ENCODE measurements around the gene RNASE8.
A peak's percentile ranks its signal among the peaks of the same experiment; 100 is the strongest.
"Not testable (repeated sequence)": the region's sequence is repeated elsewhere in the genome, so short reads cannot be mapped to it uniquely, and the experiment has no call there.

RNASE8 gene

DNA sequence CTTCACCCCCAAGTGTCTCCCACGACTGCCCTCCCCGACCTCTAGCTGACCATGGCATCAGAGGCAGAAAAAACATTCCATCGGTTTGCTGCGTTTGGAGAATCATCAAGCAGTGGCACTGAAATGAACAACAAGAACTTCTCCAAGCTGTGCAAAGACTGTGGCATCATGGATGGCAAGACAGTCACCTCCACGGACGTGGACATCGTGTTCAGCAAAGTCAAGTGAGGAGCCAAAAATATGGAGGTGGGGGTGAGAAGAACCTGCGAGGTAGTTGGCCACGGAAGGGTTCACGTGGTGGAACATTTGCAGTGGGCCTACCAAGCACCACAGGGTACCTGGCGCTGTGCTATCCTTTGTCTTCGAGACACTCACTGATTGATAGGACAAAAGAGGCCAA lies 27.1 kb upstream of the RNASE8 start:
- DNase-seq: no peak

DNA sequence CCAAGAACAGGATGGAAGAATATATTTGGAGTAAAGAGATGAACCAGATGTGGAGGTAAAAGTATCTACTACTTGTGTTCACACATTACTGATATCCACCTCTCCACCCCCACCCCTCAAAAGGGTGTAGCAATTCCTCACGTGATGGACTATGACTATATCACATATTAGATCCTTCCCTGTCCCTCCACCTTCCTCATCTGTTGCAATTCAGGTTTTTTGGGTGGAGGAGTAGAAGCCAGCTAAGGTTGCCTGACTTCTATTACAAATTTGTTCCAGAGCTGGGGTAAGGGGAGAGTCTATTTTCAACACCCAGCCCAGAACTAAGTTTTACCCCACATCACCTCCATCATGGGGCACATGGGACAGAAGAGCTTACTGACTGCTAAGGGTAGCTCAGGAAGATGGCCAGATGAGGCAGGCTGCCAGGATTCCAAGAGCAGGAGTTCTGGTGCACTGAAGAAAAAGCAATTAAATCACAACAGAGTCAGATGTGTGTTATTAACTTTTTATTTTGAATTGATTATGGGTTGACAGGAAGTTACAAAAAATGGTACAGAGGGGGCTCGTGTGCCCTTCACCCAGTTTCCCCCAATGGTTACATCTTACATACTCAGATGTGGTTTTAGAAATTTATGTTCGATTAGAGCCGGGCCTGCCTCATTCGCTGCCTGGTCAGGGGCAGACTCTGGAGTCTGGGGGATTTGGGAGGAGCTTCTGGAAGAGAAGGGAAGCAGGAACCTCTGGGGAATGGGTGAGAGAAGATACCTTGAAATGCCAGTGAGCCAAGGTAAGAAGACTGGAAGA lies 25.1 kb upstream of the RNASE8 start:
- DNase-seq: no peak

DNA sequence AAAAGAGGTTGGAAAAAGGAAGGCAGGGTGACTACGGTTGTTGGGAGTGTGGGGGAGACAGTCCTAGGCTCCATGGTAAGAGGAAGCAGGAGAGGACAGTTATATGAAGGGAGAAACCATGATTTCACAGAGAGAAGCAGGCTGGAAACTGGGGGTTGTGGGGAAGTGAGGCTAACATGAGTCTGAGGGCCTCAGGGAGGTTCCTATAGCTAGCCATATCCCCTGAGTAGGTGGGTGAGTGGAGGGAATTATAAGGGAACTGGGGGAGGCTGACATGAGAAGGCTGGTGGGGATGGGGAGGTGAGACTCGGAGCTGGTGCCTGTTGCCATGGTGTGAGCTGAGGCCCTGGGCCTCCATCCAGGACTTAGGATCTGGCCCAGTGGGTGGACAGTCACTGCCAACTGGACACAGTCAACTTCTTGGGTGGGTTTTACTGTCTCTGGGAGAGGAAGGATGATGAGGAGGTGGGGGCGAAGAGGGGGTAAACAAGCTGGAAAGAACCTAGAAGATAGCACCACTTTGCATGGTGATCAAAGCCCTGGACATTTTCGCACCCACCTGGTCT lies 24.4 kb upstream of the RNASE8 start:
- no peak for DNase-seq

DNA sequence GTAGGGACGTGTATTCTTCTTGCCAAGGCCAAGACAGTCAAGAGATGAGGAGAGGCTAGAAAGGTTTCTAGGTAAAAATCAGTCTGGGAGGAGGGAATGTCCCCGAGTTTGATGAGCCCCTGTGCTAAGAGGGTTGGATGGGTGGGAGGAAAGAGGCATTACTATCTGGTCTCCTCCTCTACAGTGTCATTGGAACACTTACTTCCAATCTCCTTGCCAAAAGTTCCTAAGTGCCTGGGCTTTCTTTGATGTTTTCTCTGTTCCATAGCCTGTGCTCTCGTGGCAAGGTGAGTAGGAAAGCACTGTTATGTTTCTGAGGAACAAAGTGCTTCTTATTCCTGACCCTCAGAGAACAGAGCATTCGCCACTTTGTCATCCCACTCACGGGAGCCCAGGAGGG lies 22.9 kb upstream of the RNASE8 start, which contains the start of gene RNASE13:
Gene RNASE13, minus strand, starts transcription at position 101 of the 400 bp plus-strand sequence. CDS start 519 bp downstream, outside the sequence.
- DNase-seq: no peak

DNA sequence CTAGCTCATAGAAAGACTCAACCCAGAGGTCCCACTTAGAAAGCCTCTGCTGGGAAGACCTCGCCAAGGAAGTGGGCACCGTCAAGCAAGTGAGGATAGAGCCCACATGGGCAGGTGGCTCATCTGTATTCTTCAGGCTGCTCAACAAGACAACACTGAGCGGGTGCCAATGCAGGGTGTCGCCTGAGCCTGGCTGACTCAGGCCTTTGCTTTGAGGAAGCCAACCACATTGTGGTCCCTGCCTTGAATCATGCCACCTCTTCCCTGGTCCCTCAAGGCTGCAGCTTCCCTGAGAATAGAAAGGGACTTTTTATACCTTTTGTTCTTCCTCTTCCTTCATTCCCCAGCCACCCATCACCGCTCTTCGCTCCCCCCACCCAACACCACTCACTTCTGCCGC lies 20.9 kb upstream of the RNASE8 start:
- DNase-seq: no peak

DNA sequence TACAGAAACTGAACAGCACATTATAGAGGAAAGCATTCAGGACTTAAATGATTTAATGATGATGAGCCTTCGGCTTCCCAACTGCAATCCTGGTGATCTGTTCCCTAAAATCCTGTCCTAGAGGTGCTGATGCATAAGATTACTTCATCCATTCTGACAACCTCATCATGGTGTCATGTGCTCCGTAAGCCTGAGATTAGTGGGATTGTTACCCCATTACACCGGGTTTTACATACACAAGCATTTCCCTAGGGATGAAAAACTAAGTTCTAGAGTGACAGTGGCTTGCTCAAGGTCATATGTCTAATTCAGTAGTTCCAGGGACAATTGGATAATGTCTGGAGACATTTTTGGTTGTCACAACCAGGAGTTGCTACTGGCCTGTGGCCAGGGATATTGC lies 20.5 kb upstream of the RNASE8 start:
- no peak for DNase-seq

DNA sequence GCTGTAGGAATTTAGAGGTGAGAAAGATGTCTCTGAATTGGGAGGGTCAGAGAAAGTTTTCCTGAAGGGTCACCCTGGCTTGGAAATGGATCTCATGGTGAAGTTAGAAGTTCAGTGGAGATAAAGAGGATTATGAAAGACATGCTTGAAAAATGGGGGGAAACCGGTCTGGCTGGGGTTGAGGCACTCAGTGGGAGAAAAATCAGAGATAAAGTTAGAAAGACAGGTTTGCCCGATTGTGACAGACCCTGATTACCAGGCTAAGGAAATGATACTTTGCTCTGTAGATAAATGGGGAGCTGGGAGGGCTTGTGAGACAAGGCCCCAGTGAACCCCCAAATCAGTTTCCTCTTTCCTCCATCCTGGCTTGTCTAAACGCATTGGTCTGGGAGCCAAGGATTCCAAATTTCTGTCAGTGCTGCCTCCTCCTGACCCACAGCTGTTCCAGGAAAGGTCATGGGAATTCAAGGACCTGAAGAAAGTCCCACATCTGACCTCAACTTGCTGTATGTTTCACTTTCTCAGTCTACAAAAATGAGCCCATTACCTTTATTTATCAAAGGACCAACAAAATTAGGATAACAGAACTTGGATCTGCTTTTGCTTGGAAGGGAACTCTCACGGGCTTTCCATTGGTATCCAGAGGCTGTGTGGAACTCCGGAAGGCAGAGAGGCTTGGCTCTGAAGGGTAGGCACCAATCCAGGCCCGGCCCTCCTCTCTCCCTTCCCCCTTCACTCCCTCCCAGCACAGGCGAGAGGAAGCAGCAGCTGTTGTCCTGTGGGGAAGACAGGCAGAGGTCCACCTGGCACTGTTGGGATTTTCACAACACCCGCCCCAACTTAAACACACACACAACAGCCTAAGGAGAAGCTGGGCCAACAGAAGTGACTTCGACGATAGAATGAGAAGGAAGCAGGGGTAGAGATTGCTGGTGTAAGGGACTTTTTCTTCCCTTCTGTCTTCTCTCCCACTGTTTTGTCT lies 18.9 kb upstream of the RNASE8 start:
- DNase-seq: no peak

DNA sequence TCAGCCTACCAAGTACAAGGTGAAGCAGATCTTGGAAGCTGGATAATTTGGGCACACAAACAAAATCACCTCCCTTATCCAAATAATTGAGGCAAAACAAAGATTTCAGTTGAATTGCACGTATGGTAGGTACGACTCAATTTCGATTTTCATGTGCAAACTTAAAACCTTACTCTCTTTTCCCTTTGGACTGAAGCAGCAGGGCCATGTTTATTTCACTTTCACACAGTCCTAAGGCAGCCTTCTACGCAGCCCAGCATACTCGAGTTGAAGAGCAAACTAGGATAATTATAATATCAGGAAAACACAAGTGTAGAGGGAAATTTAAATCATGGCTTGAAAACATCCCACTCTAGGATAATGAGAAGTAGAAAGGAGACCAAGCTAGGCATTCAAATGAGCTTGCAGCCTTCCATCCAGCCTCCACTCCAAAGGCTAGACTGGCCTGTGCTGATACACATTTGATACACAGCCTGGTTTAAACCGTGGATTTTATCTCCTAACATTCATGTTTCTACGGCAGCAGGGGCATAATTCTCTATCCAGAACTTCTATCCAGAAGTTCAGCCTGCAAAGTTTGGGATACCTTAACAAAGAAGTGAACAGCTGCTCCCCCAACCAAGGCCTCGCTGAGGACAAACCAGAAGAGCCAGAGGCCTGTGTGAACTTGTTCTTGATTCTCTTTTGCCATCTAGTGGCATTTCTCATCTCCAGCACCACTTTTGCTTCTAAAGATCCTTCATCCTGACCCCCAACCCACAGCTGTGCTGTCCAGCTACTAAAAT lies 17.8 kb upstream of the RNASE8 start:
- peak; percentile 79 for DNase-seq

DNA sequence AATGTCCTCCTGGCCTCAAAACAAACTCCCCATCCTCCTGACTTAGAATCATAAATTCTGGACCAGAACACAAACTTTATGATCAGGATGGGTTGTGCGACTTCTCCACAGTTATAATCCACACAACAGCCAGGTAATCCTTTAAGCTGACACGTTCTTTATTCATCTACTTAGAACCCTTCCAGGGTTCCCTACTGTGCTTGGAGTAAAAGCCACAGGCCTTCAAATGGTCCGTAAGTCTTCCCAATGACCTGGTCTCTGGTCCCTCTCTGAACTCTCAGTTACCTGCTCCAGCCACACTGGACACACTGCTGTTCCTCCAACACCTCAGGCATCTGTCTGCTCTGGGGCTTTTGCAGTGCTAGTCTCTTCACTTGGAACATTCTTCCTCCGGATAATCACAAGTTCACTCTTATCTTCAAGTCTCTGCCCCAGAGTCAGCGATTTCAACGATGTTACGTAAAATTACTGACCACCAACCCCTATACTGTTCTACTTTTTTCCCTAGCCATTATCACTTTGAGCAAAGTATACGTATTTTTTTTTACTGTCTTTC lies 17.2 kb upstream of the RNASE8 start:
- no peak for DNase-seq

DNA sequence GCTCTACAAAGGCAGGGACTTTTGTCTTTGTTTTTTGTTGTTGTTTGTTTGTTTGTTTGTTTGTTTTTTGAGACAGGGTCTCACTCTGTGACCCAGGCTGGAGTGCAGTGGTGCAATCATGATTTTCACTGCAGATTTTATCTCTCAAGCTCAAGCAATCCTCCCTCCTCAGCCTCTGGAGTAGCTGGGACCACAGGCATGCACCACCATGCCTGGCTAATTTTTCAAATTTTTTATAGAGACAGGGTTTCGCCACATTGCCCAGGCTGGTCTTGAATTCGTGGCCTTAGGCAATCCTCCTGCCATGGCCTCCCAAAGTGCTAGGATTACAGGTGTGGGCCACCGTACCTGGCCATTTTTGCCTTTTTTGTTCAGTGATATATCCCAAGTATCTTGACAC lies 16.7 kb upstream of the RNASE8 start:
- not testable (repeated sequence) for DNase-seq

DNA sequence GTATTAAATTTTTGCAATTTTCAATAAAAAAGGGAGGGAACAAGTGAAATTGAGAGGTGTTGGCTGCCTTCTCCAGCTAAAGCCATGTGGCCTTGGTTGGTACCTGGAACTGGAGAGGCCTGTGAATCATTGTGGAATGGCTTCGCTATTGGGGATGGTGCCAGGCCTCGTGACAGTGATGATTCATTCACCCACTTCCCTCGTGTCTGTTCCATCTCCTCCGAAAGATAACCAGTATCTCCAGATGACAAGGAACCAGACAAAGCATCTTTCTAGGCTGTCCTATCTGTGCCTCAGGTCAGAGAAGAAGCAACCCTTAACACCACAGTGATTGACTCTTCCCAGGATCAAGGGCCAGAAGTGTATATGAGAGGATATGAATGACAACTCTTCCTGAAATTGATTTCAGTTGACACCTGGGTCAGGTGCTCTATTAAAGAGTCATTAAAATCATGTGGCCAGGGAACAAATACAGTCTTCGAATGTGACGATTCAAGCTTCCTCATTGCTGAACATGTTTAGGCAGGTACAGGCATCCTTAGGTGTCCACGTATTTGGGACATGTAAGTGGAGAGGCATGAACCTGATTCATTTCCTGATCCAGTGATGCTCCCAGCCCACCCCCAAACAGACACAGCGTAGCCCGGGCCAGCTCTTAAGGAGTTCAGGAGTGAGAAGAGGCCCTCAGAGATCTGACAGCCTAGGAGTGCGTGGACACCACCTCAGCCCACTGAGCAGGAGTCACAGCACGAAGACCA lies 15.8 kb upstream of the RNASE8 start, which contains the start of gene RNASE7:
Gene RNASE7, plus strand, starts transcription at position 687 of the 758 bp plus-strand sequence. CDS start 631 bp downstream, outside the sequence.
- DNase-seq: peak; percentile 19

DNA sequence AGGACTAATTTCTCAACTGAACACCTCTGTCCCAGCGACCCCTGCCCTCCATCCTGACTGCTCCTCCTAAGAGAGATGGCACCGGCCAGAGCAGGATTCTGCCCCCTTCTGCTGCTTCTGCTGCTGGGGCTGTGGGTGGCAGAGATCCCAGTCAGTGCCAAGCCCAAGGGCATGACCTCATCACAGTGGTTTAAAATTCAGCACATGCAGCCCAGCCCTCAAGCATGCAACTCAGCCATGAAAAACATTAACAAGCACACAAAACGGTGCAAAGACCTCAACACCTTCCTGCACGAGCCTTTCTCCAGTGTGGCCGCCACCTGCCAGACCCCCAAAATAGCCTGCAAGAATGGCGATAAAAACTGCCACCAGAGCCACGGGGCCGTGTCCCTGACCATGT lies 14.7 kb upstream of the RNASE8 start:
- no peak for DNase-seq

DNA sequence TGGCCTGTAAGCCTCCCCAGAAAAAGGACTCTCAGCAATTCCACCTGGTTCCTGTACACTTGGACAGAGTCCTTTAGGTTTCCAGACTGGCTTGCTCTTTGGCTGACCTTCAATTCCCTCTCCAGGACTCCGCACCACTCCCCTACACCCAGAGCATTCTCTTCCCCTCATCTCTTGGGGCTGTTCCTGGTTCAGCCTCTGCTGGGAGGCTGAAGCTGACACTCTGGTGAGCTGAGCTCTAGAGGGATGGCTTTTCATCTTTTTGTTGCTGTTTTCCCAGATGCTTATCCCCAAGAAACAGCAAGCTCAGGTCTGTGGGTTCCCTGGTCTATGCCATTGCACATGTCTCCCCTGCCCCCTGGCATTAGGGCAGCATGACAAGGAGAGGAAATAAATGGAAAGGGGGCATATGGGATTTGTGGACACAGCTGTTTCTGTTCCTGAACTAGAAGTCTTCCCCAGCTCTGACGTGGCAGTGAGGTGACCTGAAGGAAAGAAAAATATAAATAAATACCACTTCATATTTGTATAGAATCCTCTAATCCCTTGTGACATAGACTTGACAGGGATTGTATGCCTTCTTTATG lies 14.1 kb upstream of the RNASE8 start:
- no peak for DNase-seq

DNA sequence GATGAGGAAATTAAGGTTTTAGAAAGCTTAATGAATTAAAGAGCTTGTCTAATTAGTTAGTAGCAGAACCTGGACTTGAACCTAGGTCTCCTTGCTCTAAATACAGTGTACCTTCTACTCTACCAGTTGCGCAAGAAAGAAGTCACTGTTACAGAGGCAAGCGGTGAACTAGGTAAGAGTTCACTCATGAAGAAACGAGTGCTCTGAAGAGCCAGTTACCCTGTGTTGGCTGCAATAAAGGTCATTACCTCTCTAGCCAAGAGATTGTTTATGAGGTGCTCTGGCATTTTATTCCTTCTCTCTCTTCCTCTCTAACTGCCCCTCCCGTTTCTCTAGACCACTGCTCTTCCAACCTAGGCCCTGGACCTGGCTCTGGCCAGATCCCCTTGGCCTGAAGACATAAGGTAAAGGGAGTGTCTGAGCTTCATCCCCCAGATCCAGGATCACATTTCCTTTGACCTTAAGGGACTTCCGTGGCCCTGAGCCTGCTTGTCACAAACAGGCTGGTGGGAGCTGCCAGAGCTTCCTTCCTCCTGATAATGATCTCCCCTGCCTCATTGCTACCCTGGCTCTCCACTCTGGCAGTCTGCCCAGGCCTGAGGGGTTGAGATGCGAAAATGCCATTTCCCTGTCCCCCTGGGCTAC lies 13.5 kb upstream of the RNASE8 start:
- DNase-seq: no peak

DNA sequence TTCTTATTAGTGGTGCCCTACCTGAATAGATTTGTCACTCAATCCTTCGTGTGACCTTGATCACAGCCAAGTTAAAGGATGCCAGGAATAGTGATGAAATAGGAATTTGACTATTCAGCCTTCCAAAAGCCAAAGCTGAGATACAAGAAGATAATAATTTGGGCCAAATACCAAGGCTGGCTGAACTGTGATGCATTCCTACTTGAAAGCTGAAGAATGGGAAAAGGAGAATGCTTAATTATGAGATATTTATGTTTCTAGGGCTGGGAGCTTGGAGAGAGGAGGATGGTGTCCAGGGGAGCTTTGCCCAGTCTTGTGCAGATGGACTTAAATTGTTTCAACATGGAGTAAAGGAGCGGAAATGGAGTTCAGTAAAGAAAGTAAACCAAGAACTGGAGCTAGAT lies 10.2 kb upstream of the RNASE8 start:
- no peak for DNase-seq

DNA sequence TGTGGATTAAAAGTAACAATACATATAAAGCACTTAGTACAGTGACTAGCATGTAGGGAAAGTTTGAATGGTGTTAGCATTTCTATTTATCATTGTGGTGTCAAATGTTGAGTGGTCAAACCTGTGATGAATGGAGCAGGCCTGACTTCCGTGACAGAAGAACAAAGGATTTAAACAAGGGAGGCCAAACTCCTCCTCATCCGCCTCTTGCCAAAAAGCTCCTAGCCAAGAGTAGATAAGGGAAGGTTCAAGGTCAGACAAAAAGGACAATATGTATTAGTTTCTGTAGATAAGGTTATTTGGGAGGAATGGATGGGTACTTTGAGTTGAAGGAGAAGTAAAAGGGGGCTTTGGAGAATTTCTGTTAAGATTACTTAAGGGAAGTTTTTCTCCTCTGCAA lies 9.0 kb upstream of the RNASE8 start:
- DNase-seq: no peak

DNA sequence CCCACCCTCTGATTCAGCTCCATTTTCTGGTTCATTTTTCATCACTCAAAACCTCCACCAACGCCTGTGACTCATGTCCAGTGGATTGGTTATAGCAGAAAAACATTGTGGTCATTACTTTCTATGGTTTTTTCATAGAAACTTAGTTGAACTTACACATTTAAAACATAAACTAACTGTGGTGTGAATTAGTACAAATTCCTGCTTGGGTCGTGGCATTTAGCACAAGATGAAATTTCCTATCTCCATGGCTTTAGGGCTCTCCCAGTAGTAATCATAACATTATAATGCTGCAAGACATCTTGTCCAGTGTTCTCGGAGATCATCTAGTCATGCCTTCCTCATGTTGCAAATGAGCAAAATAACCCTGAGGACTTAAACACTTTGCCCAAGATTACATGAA lies 8.3 kb upstream of the RNASE8 start:
- DNase-seq: no peak

DNA sequence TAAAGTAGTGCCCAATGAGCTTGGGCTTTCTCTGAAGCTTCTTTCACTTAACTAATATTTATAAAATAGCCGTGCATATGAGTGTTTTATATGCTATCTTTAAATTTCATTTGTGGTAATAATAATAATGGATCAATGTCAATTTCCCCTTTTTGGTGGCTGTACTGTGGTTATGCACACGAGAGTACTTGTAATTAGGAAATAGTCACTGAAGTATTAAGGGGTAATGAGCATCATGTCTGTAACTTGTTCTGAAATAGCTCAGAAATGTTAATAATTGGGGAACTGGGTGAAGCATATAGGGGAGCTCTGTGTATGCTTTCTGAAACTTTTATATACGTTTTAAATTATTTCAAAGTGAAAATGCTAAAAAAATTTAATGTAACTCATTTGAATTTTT lies 7.0 kb upstream of the RNASE8 start:
- DNase-seq: no peak

DNA sequence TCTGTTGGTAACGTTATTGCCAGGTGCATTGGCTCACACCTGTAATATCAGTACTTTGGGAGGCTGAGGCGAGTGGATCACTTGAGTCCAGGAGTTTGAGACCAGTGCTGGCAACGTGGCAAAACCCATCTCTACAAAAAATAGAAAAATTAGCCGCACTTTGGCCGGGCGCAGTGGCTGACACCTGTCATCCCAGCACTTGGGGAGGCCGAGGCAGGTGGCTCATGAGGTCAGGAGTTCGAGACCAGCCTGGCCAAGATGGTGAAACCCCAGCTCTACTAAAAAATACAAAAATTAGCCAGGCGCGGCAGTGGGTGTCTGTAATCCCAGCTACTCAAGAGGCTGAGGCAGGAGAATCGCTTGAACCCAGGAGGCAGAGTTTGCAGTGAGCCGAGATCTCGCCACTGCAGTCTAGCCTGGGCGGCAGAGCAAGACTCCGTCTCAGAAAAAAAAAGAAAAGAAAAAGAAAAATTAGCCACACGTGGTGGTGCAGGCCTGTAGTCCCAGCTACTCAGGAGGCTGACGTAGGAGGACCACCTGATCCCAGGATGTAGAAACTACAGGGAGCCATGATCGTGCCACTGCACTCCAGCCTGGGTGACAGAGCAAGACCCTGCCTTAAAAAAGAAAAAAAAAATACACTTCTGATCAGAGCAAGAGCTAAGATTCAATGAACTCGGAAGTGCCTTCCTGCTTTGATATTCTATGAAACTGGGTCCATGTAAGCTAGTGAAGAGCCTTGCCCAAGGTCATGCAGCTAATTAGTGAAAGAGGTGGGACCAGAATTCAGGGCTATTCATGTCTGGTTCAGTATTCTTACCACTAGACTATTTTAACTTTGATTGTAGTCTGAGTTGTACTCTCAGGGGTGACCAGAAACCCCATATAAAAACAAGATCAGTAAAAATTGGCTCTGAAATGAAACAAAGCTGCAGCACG lies 4.2 kb upstream of the RNASE8 start:
- DNase-seq: no peak

Measured in kidney glomerular epithelial cell (primary cell).